Fibroblast of lung (primary cell): ENCODE results near the gene ADAMTS10. TPM values are rescaled to one million over a fixed set of nuclear protein-coding genes. Genes with fewer than 3 reads are reported as not detected.

Experiments used
- DNase-seq, 2 donors: peaks; one replicate each; pipeline versions ENCODE4 v3.0.0 to v3.0.0-alpha.2; 2010; ENCODE audit warnings: low read depth in 2 of 2
- H2AFZ ChIP-seq: 2 replicates; pipeline ENCODE4 v1.5.1; 2012; ENCODE audit warnings: low read length, control low read depth, inconsistent platforms
- H3K27ac ChIP-seq: 2 replicates; pipeline ENCODE4 v1.5.1; 2011; ENCODE audit warnings: low read length, control low read depth; ENCODE audit not compliant: insufficient read depth
- H3K27me3 ChIP-seq: 2 replicates; pipeline ENCODE4 v1.5.1; 2011; ENCODE audit warnings: mild to moderate bottlenecking, low read length; ENCODE audit not compliant: control insufficient read depth, insufficient read depth
- H3K36me3 ChIP-seq: 2 replicates; pipeline ENCODE4 v1.5.1; 2011; ENCODE audit warnings: low read length; ENCODE audit not compliant: control insufficient read depth, insufficient read depth
- H3K4me1 ChIP-seq: 2 replicates; pipeline ENCODE4 v1.5.1; 2011; ENCODE audit warnings: low read length; ENCODE audit not compliant: control insufficient read depth, insufficient read depth; ENCODE audit errors: extremely low read depth
- H3K4me2 ChIP-seq: 2 replicates; pipeline ENCODE4 v1.5.1; 2011; ENCODE audit warnings: low read length, control low read depth; ENCODE audit not compliant: insufficient read depth; ENCODE audit errors: extremely low read depth
- H3K4me3 ChIP-seq, 4 experiments: fragments of 200-600 bp in 1 of 4; sonication (generic) in 1 of 4; replicated peaks in 1 of 4; 2 replicates each; pipeline ENCODE4 v1.5.1; 2011 to 2016; ENCODE audit warnings: low read length in 4 of 4, low read depth in 3 of 4, mild to moderate bottlenecking in 3 of 4, control low read depth in 2 of 4, inconsistent platforms in 1 of 4, mixed read lengths in 1 of 4; ENCODE audit not compliant: insufficient read depth in 1 of 4; ENCODE audit errors: control extremely low read depth in 1 of 4
- H3K79me2 ChIP-seq: 2 replicates; pipeline ENCODE4 v1.5.1; 2012; ENCODE audit warnings: mild to moderate bottlenecking, low read length, inconsistent platforms; ENCODE audit not compliant: control insufficient read depth, insufficient read depth
- H3K9ac ChIP-seq: 2 replicates; pipeline ENCODE4 v1.5.1; 2011; ENCODE audit warnings: mild to moderate bottlenecking, low read length, control low read depth; ENCODE audit not compliant: insufficient read depth
- H3K9me3 ChIP-seq: 2 replicates; pipeline ENCODE4 v1.5.1; 2012; ENCODE audit warnings: low read depth, low read length; ENCODE audit not compliant: control insufficient read depth, insufficient read depth
- H4K20me1 ChIP-seq: 2 replicates; pipeline ENCODE4 v1.5.1; 2011; ENCODE audit warnings: low read length; ENCODE audit not compliant: control insufficient read depth, insufficient read depth; ENCODE audit errors: extremely low read depth
- EZH2 ChIP-seq: IDR thresholded peaks from 2 replicates; pipeline ENCODE4 v1.5.1; 2012; ENCODE audit warnings: low read length, control low read depth, mild to moderate bottlenecking; ENCODE audit errors: missing control alignments
- polyA plus RNA-seq, 2 donors: library from polyadenylated mRNA; depleted of rRNA in 1 of 2; stranded (reverse) in 1 of 2; unstranded in 1 of 2; fragments of >200 nt; gene quantifications; 2 replicates each; pipeline ENCODE4 v1.2.1, GENCODE V29; 2011 to 2012; ENCODE audit warnings: missing spikeins in 1 of 2
- total RNA-seq: library from RNA; depleted of rRNA; stranded (reverse); fragments of >200 nt; gene quantifications from 2 replicates; pipeline ENCODE4 v1.2.1, GENCODE V29; 2014
- TF ChIP-seq, protein P1 (sequence below), 2 donors: IDR thresholded peaks in 1 of 2; conservative IDR thresholded peaks in 1 of 2; 1 replicate in 1 of 2; 2 replicates in 1 of 2; pipeline ENCODE4 v1.5.1; 2011 to 2012; ENCODE audit warnings: low read length in 2 of 2, control low read depth in 1 of 2, inconsistent platforms in 1 of 2, low read depth in 1 of 2, mild to moderate bottlenecking in 1 of 2

ADAMTS10 gene
- total and polyA plus RNA-seq, 2 donors (not counting 1 experiment from before 2014, with no cell fraction given): 2.0 to 11.2 TPM

DNA sequence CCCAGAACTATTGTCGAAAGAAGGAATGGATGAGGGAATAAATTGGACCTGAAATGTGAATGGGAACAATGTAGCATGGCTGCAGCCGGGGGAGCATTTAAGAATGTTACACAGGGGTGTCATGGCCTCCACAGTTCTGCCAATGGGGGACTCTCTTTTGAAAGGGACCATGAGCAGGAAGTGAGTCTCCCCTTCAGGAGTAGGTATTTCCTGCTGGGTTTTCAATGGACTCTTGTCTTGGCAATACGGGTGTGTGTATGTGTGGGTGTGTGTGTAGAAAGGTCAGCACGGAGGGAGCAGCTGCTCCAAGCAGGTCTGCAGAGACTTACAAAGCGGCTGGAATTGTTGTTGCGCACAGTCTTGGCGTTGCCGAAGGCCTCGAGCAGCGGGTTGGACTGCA, 57.7 kb downstream of the ADAMTS10 start:
- Histone ChIP-seq H3K27ac (no peak overlapping the region), H4K20me1 (no peaks in the 10 kb centered on the region), H3K4me2 (no peak overlapping the region), H2AFZ (no peak overlapping the region), H3K36me3 (no peaks in the 10 kb centered on the region), H3K9me3 (no peaks in the 10 kb centered on the region), H3K79me2 (no peaks in the 10 kb centered on the region), H3K4me1 (no peaks in the 10 kb centered on the region), H3K9ac (no peak overlapping the region), H3K4me3 (no peak overlapping the region), H3K27me3 (no peaks in the 10 kb centered on the region)
- DNase-seq: peak; percentile 42 to 44
- TF ChIP-seq, protein P1, sequence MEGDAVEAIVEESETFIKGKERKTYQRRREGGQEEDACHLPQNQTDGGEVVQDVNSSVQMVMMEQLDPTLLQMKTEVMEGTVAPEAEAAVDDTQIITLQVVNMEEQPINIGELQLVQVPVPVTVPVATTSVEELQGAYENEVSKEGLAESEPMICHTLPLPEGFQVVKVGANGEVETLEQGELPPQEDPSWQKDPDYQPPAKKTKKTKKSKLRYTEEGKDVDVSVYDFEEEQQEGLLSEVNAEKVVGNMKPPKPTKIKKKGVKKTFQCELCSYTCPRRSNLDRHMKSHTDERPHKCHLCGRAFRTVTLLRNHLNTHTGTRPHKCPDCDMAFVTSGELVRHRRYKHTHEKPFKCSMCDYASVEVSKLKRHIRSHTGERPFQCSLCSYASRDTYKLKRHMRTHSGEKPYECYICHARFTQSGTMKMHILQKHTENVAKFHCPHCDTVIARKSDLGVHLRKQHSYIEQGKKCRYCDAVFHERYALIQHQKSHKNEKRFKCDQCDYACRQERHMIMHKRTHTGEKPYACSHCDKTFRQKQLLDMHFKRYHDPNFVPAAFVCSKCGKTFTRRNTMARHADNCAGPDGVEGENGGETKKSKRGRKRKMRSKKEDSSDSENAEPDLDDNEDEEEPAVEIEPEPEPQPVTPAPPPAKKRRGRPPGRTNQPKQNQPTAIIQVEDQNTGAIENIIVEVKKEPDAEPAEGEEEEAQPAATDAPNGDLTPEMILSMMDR (conservative IDR thresholded peaks at IDR 0.05 in 1 of 2, IDR thresholded peaks at IDR 0.05 in 1 of 2; ENCODE audit: low read depth in 1 of 2, low read length in 2 of 2): no peak
- TF ChIP-seq EZH2: no peak

DNA sequence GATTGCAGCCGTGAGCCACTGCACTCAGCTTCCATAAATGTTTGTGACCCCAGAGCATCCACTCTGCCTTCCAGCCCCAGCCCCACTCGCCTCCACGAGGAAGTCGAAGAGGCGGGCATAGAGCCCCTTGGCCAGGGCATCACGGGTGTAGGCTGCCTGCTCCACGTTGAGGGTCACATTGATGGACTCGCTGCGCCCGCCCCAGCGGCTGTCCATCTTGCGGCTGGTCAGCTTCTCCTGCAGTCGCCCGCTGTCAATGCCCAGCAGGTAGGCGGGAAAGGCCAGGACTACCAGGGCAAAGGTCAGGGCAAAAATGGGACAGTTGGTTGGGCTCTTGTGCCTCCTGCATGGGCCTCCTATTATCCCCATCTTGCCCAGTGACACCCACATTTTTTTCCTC, 60.4 kb downstream of the ADAMTS10 start:
- H3K4me3 ChIP-seq: no peak overlapping the region
- no peaks in the 10 kb centered on the region for H3K79me2 ChIP-seq
- no peak overlapping the region for H3K27ac ChIP-seq
- no peaks in the 10 kb centered on the region for H3K36me3 ChIP-seq
- no peaks in the 10 kb centered on the region for H3K9me3 ChIP-seq
- H3K9ac ChIP-seq: no peak overlapping the region
- H3K4me2 ChIP-seq: no peak overlapping the region
- H3K27me3 ChIP-seq: no peaks in the 10 kb centered on the region
- TF ChIP-seq, protein P1 (conservative IDR thresholded peaks at IDR 0.05 in 1 of 2, IDR thresholded peaks at IDR 0.05 in 1 of 2; ENCODE audit: low read depth in 1 of 2, low read length in 2 of 2): no peak
- TF ChIP-seq EZH2: no peak
- H2AFZ ChIP-seq: no peak overlapping the region
- no peaks in the 10 kb centered on the region for H3K4me1 ChIP-seq
- H4K20me1 ChIP-seq: no peaks in the 10 kb centered on the region
- no peak for DNase-seq

DNA sequence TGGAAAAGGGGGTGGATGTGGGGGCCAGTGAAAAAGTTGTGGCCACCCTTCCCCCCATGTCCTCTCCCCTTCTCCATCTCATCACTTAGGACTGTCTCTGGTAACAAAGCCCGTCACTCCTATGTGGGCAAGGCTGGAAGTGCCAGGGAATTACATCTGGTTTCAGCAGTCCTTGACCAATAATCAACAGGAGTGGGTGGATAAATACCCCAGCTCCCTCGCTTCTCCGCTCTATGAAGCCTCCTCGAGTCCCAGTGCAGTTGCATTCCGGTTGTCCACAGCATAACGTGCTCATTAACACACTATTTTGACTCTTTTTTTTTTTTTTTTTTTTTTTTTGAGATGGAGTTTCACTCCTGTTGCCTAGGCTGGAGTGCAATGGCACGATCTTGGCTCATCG, 64.8 kb downstream of the ADAMTS10 start:
- no peak overlapping the region for H3K4me3 ChIP-seq
- no peak overlapping the region for H2AFZ ChIP-seq
- H4K20me1 ChIP-seq: no peaks in the 10 kb centered on the region
- H3K27me3 ChIP-seq: no peaks in the 10 kb centered on the region
- DNase-seq: no peak
- H3K36me3 ChIP-seq: no peaks in the 10 kb centered on the region
- H3K79me2 ChIP-seq: no peaks in the 10 kb centered on the region
- H3K9ac ChIP-seq: no peak overlapping the region
- TF ChIP-seq EZH2: no peak
- TF ChIP-seq, protein P1 (conservative IDR thresholded peaks at IDR 0.05 in 1 of 2, IDR thresholded peaks at IDR 0.05 in 1 of 2; ENCODE audit: low read depth in 1 of 2, low read length in 2 of 2): no peak
- no peak overlapping the region for H3K4me2 ChIP-seq
- H3K27ac ChIP-seq: no peak overlapping the region
- no peaks in the 10 kb centered on the region for H3K9me3 ChIP-seq
- no peaks in the 10 kb centered on the region for H3K4me1 ChIP-seq
